K562 (cell line): ENCODE measurements around the gene IL7R. TPM values are rescaled to one million over a fixed set of nuclear protein-coding genes. Genes with fewer than 3 reads are reported as not detected.

Source experiments
- ATAC-seq: fragments of 200-7000 bp; cut with Tn5 transposase; 3 replicates; pipeline ENCODE4 v1.9.1; 2020; ENCODE audit warnings: moderate library complexity
- BruUV-seq: library from RNA; stranded (reverse); fragments of 400-500 nt; replicated peaks from 2 replicates; lab custom pipeline; 2021; lab: Mats Ljungman, UMichigan
- CTCF ChIA-PET: fragments of 300-600 bp; formaldehyde crosslinking; extraction: SDS; loops from one replicate; lab custom pipeline; 2021; ENCODE audit warnings: low intra/inter-chr PET ratio; lab: Yijun Ruan, JAX
- POLR2A ChIA-PET: fragments of 300-600, 350-650 bp; sonication (Branson Sonifier 250); formaldehyde crosslinking; extraction: SDS; loops from one replicate; lab custom pipeline; 2021; ENCODE audit warnings: antibody characterized with exemption, inconsistent platforms; lab: Yijun Ruan, JAX
- DNase-seq, 4 experiments: peaks; one replicate each; pipeline versions ENCODE4 v3.0.0 to v3.0.0-alpha.2; 2011 to 2018; ENCODE audit warnings: low spot score in 3 of 4, mixed read lengths in 3 of 4; ENCODE audit errors: extremely low read depth in 1 of 4
- FAIRE-seq: peaks from 2 replicates; lab custom pipeline; 2011; peaks lifted over from hg19 to GRCh38; lab: Jason Lieb, UNC
- H2AFZ ChIP-seq: 2 replicates; pipeline ENCODE4 v1.6.0; 2011; ENCODE audit warnings: low read depth, low read length, control low read depth, inconsistent platforms
- H3K27ac ChIP-seq: fragments of 200-600 bp; 3 replicates; pipeline ENCODE4 v1.8.0; 2011; ENCODE audit warnings: low read depth, mild to moderate bottlenecking, control low read depth, inconsistent platforms, low read length, moderate library complexity, mixed read lengths; ENCODE audit errors: extremely low read depth
- H3K27me3 ChIP-seq, 2 experiments: fragments of 300-600 bp in 1 of 2; 2 replicates in 1 of 2; 3 replicates in 1 of 2; pipeline versions ENCODE4 v1.6.0 to v1.8.0; 2011; ENCODE audit warnings: inconsistent platforms in 2 of 2, low read length in 2 of 2, mild to moderate bottlenecking in 1 of 2, mixed read lengths in 1 of 2, moderate library complexity in 1 of 2; ENCODE audit not compliant: control insufficient read depth in 2 of 2, insufficient read depth in 2 of 2
- H3K36me3 ChIP-seq: fragments of 300-600 bp; 3 replicates; pipeline ENCODE4 v1.8.0; 2011; ENCODE audit warnings: mild to moderate bottlenecking, low read length, inconsistent platforms; ENCODE audit not compliant: control insufficient read depth, insufficient read depth
- H3K4me1 ChIP-seq, 2 experiments: fragments of 200-600 bp in 1 of 2; replicated peaks in 1 of 2; 2 replicates in 1 of 2; 3 replicates in 1 of 2; pipeline versions ENCODE4 v1.5.1 to v1.8.0; 2011; ENCODE audit warnings: inconsistent platforms in 2 of 2, low read length in 2 of 2, mild to moderate bottlenecking in 1 of 2, mixed read lengths in 1 of 2, moderate library complexity in 1 of 2; ENCODE audit not compliant: control insufficient read depth in 2 of 2, insufficient read depth in 2 of 2
- H3K4me2 ChIP-seq: 2 replicates; pipeline ENCODE4 v1.6.1; 2011; ENCODE audit warnings: low read length, control low read depth, inconsistent platforms, mixed read lengths; ENCODE audit not compliant: insufficient read depth
- H3K4me3 ChIP-seq: fragments of 200-600 bp; sonication (generic), shearing (Covaris generic); 2 replicates; pipeline ENCODE4 v1.5.1; 2016; ENCODE audit warnings: control low read depth, inconsistent platforms
- H3K79me2 ChIP-seq: fragments of 200-600 bp; 3 replicates; pipeline ENCODE4 v1.8.0; 2011; ENCODE audit warnings: low read length, inconsistent platforms; ENCODE audit not compliant: control insufficient read depth, insufficient read depth
- H3K9ac ChIP-seq, 2 experiments: 2 replicates each; pipeline versions ENCODE4 v1.6.0 to v1.6.1; 2011; ENCODE audit warnings: low read depth in 2 of 2, low read length in 2 of 2, control low read depth in 1 of 2, inconsistent platforms in 1 of 2, mild to moderate bottlenecking in 1 of 2, mixed read lengths in 1 of 2; ENCODE audit not compliant: insufficient read depth in 1 of 2
- H3K9me1 ChIP-seq: one replicate; pipeline ENCODE4 v1.6.0; 2011; ENCODE audit warnings: inconsistent platforms, mild to moderate bottlenecking, low read length, moderate library complexity; ENCODE audit not compliant: control insufficient read depth, insufficient read depth
- H3K9me3 ChIP-seq: replicated peaks from 2 replicates; pipeline ENCODE4 v1.5.1; 2011; ENCODE audit warnings: low read depth, low read length, inconsistent platforms; ENCODE audit not compliant: control insufficient read depth, insufficient read depth
- H4K20me1 ChIP-seq: replicated peaks from 2 replicates; pipeline ENCODE4 v1.6.1; 2011; ENCODE audit warnings: low read length, inconsistent platforms, mixed read lengths; ENCODE audit not compliant: control insufficient read depth, insufficient read depth
- BACH1 ChIP-seq: fragments of 200-800 bp; sonication (Bioruptor generic); IDR thresholded peaks from 2 replicates; pipeline ENCODE4 v1.6.1; 2016; ENCODE audit warnings: missing genetic modification characterization, missing compliant biosample characterization
- BCL6 ChIP-seq: fragments of 250-450 bp; sonication (Bioruptor Pico); IDR thresholded peaks from 2 replicates; pipeline ENCODE4 v1.4.0; 2020
- BRD4 ChIP-seq: fragments of 200-600 bp; sonication (generic); IDR thresholded peaks from 2 replicates; pipeline ENCODE4 v1.6.1; 2017; ENCODE audit warnings: inconsistent platforms
- GATAD2B ChIP-seq: fragments of 450-650 bp; IDR thresholded peaks from 2 replicates; pipeline ENCODE4 v1.6.1; 2017; ENCODE audit warnings: mild to moderate bottlenecking, borderline replicate concordance
- HDAC1 ChIP-seq, 2 experiments: fragments of 450-650 bp; IDR thresholded peaks; 2 replicates each; pipeline ENCODE4 v1.6.1; 2016 to 2017; ENCODE audit warnings: inconsistent platforms in 1 of 2, mild to moderate bottlenecking in 1 of 2, moderate library complexity in 1 of 2
- KHSRP ChIP-seq: fragments of 450-650 bp; IDR thresholded peaks from 2 replicates; pipeline ENCODE4 v1.6.1; 2017
- MCM3 ChIP-seq: fragments of 450-650 bp; IDR thresholded peaks from 2 replicates; pipeline ENCODE4 v1.6.1; 2016
- NUFIP1 ChIP-seq: fragments of 450-650 bp; IDR thresholded peaks from 2 replicates; pipeline ENCODE4 v1.6.1; 2018; ENCODE audit not compliant: partially characterized antibody
- PCBP2 ChIP-seq: fragments of 200-400 bp; formaldehyde crosslinking; IDR thresholded peaks from 2 replicates; pipeline ENCODE4 v1.6.1; 2018; ENCODE audit warnings: low read length, low read depth, mild to moderate bottlenecking, moderate library complexity; ENCODE audit not compliant: poor library complexity, severe bottlenecking
- PHTF2 ChIP-seq: fragments of 250-450 bp; sonication (Bioruptor Pico); IDR thresholded peaks from 2 replicates; pipeline ENCODE4 v1.5.0; 2021; ENCODE audit warnings: mild to moderate bottlenecking
- POLR2A ChIP-seq: fragments of 450-650 bp; conservative IDR thresholded peaks from 2 replicates; pipeline ENCODE4 v1.6.1; 2016
- RBM17 ChIP-seq: fragments of 200-400 bp; formaldehyde crosslinking; IDR thresholded peaks from 2 replicates; pipeline ENCODE4 v1.6.1; 2017; ENCODE audit warnings: low read depth, mild to moderate bottlenecking, low read length, borderline replicate concordance
- SMAD2 ChIP-seq: fragments of 150-350 bp; IDR thresholded peaks from 2 replicates; pipeline ENCODE4 v1.6.1; 2014; ENCODE audit warnings: low read depth, mild to moderate bottlenecking, low read length
- ZNF23 ChIP-seq: fragments of 250-450 bp; sonication (Bioruptor Pico); IDR thresholded peaks from 2 replicates; pipeline ENCODE4 v1.4.0; 2020; ENCODE audit warnings: mild to moderate bottlenecking
- in situ Hi-C: fragments of 300-500 bp; cut with MboI; formaldehyde crosslinking; loops from 4 replicates; pipeline ENCODE4 v1.15.0; 2018; ENCODE audit warnings: inconsistent platforms, mixed read lengths
- intact Hi-C: fragments of 100-400 bp; cut with micrococcal nuclease; formaldehyde crosslinking; loops from 2 replicates; pipeline ENCODE4 v1.14.2; 2022
- polyA plus RNA-seq, 8 experiments: library from polyadenylated mRNA; depleted of rRNA in 4 of 8; stranded (reverse) in 5 of 8; unstranded in 3 of 8; fragments of >200 nt; fragmentation: Nextera tagmentation in 2 of 8; fragmentation: Illumina TruSeq in 1 of 8; extraction: Ambion mirVana in 2 of 8; extraction: Trizol in 1 of 8; gene quantifications; 2 replicates each; pipeline versions ENCODE4 v1.2.1 to v1.2.3, GENCODE V29; 2011 to 2014; ENCODE audit warnings: inconsistent platforms in 1 of 8, missing spikeins in 1 of 8
- total RNA-seq, 7 experiments: library from RNA; depleted of rRNA in 6 of 7; stranded (reverse); fragments of >200 nt in 6 of 7; fragmentation: Illumina TruSeq in 2 of 7; extraction: Trizol in 2 of 7; gene quantifications; 2 replicates each; pipeline versions ENCODE4 v1.2.1 to v1.2.3, GENCODE V29; 2011 to 2021; ENCODE audit warnings: low replicate concordance in 1 of 7

The IL7R gene
- total and polyA plus RNA-seq, 9 of the 15 experiments (the other 6 are each of a cell fraction or from before 2014, with no cell fraction given), result 0.04 to 0.98 (median 0.09) TPM; not detected in 3

DNA sequence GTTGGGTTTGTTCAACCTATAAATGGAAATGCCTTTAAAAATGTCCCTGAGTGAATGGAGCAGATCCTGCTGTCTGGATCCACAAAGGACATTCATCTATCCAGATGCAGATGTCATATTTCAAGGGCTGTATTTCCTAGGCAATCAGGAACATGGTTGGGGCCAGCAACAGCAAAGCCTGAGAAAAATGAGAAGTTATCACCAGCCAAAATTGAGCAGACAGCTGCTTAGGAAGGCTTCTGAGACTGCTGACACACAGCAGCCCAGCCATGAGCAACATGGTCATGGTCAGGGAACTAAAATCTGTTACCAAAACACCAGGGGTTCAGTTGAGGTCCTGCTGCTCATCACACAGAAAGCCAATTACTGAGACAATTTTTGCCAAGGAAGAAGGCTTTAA lies 9.2 kb upstream of the IL7R start:
- Histone ChIP-seq H3K9me3 (no peaks in the 10 kb centered on the region; the same call in 1 of the 2 replicates), H3K79me2 (no peaks in the 10 kb centered on the region), H4K20me1 (no peaks in the 10 kb centered on the region), H2AFZ (no peak overlapping the region), H3K27ac (no peak overlapping the region), H3K36me3 (no peaks in the 10 kb centered on the region), H3K27me3 (no peaks in the 10 kb centered on the region), H3K9ac (no peak overlapping the region), H3K4me1 (no peaks in the 10 kb centered on the region), H3K9me1 (no peaks in the 10 kb centered on the region), H3K4me3 (no peak overlapping the region), H3K4me2 (no peak overlapping the region)
- TF ChIP-seq BCL6 (no peak), HDAC1 (IDR thresholded peaks at IDR 0.05) (no peak), POLR2A (no peak), PHTF2 (no peak), KHSRP (no peak), GATAD2B (no peak), RBM17 (no peak), NUFIP1 (no peak), SMAD2 (no peak), PCBP2 (no peak), BRD4 (no peak), BACH1 (no peak), ZNF23 (no peak), MCM3 (no peak)
- in situ Hi-C loops, result no loop called here
- ChIA-PET CTCF (no interaction called here), POLR2A (no interaction called here)
- DNase-seq (no peak), FAIRE-seq (no peak), ATAC-seq (no peak)
- no TSS peak for BruUV-seq
- intact Hi-C loops, result no loop called here
